ENCODE results near the gene AZGP1.
"Not testable (repeated sequence)": the region's sequence is repeated elsewhere in the genome, so short reads cannot be mapped to it uniquely, and the experiment has no call there.

Gene AZGP1

GRCh38 chr7:100017875-100018274, 42.0 kb upstream of the AZGP1 start:
- no peak overlapping the region; the same call in 1 of the 2 replicates for H3K4me3 ChIP-seq (replicated peaks; ENCODE audit: low read depth, low read length)
- TF ChIP-seq, protein P1, sequence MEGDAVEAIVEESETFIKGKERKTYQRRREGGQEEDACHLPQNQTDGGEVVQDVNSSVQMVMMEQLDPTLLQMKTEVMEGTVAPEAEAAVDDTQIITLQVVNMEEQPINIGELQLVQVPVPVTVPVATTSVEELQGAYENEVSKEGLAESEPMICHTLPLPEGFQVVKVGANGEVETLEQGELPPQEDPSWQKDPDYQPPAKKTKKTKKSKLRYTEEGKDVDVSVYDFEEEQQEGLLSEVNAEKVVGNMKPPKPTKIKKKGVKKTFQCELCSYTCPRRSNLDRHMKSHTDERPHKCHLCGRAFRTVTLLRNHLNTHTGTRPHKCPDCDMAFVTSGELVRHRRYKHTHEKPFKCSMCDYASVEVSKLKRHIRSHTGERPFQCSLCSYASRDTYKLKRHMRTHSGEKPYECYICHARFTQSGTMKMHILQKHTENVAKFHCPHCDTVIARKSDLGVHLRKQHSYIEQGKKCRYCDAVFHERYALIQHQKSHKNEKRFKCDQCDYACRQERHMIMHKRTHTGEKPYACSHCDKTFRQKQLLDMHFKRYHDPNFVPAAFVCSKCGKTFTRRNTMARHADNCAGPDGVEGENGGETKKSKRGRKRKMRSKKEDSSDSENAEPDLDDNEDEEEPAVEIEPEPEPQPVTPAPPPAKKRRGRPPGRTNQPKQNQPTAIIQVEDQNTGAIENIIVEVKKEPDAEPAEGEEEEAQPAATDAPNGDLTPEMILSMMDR (IDR thresholded peaks at IDR 0.05; ENCODE audit: low read depth, low read length, missing control alignments), result no peak
- DNase-seq (ENCODE audit: extremely low read depth, low read depth), result no peak

DNA sequence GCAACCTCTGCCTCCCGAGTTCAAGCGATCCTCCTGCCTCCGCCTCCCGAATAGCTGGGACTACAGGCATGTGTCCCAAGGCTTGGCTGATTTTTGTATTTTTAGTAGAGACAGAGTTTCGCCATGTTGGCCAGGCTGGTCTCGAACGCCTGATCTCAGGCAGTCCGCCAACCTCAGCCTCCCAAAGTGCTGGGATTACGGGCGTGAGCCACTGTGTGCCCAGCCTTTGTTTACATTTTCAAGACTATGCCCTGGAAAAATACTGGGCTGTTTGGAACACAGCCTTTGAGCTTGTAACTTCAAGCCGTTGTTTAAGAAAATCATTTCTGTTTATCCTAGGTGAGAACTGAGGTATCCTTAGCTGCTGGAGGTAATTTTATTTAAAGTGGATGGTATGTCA, 41.5 kb upstream of the AZGP1 start:
- H3K4me3 ChIP-seq (replicated peaks; ENCODE audit: low read depth, low read length), result peak overlapping the region; percentile 99
- DNase-seq (ENCODE audit: extremely low read depth, low read depth), result no peak
- TF ChIP-seq, protein P1 (IDR thresholded peaks at IDR 0.05; ENCODE audit: low read depth, low read length, missing control alignments), result no peak

DNA sequence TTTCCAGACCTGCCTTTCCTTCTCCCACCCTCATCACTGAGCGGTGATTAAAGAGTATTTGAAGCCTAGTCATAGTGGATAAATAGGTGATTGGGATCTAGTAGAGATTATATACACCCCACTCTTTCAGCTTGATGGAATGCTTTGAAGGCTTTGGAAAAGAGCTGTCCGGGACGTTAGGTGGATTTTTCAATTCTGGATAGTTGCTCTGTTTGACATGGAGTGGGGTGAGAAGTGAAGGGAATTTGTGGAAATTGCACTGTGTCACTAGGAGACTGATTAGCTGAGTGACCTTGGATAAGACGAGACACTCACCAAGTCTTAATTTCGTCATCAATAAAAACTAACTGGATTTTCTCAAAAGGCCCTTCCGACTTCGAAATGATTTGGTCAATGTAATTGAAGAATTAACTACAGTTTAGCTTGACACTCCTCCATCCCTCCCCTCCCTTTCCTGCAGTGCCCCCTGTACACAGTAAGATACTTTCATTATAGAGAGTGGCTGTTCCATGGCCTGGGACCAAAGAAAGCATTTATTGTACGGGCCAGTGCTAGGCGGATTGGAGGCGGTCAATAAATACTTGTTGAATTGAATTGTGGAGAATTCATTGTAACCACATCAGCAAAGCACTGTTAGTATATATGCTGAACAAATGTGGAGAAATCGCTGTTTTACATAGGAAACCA, 40.5 kb upstream of the AZGP1 start:
- DNase-seq (ENCODE audit: extremely low read depth, low read depth), result no peak
- peak overlapping the region; percentile 99 for H3K4me3 ChIP-seq (replicated peaks; ENCODE audit: low read depth, low read length)
- TF ChIP-seq, protein P1 (IDR thresholded peaks at IDR 0.05; ENCODE audit: low read depth, low read length, missing control alignments), result no peak

- TF ChIP-seq, protein P1 (IDR thresholded peaks at IDR 0.05; ENCODE audit: low read depth, low read length, missing control alignments), result no peak
- DNase-seq (ENCODE audit: extremely low read depth, low read depth), result peak; percentile 79
- H3K4me3 ChIP-seq (replicated peaks; ENCODE audit: low read depth, low read length), result peak within 1 kb of the TSS; percentile 99
Observed at GRCh38 chr7:100015232-100016214, 39.7 kb upstream of the AZGP1 start, which contains the start of gene ZKSCAN1. Gene ZKSCAN1 (plus strand): TSS chr7:100015596. CDS start chr7:100023507, 7,911 bp downstream.

DNA sequence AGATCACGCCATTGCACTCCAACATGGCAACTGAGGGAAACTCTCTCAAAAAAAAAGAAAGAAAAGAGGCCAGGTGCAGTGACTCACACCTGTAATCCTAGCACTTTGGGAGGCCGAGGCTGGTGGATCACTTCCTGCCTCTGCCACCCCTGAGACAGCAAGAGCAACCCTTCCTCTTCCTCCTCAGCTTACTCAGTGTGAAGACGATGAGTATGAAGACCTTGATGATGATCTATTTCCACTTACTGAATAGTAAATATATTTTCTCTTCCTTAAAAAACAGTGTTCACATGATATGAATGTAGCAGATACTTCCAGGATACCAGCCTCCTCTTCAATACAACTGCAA, 37.5 kb upstream of the AZGP1 start:
- H3K4me3 ChIP-seq (replicated peaks; ENCODE audit: low read depth, low read length), result no peak overlapping the region
- no peak for DNase-seq (ENCODE audit: extremely low read depth, low read depth)
- TF ChIP-seq, protein P1 (IDR thresholded peaks at IDR 0.05; ENCODE audit: low read depth, low read length, missing control alignments), result no peak

- H3K4me3 ChIP-seq (replicated peaks; ENCODE audit: low read depth, low read length), result not testable (repeated sequence)
Observed at GRCh38 chr7:100012385-100013327, 36.8 kb upstream of the AZGP1 start.

More at GRCh38 chr7:100012385-100013327, 36.8 kb upstream of the AZGP1 start:
- not testable (repeated sequence) for DNase-seq (ENCODE audit: extremely low read depth, low read depth)

Measured in HFF-Myc (cell line).